Activated CD4-positive, alpha-beta T cell treated with anti-CD3 and anti-CD28 coated beads, Interleukin-10, Interleukin-2, amounts not matched to agents 100 ng/mL and 50 ng/mL, durations not matched to agents 16 hours and 8 hours (primary cell): Measurements from ENCODE around the gene THPO.

Source experiments
- DNase-seq: peaks from one replicate; pipeline ENCODE4 v3.0.0-alpha.2; 2020

The THPO gene

GRCh38 chr3:184361932-184362667 lies 15.9 kb downstream of the THPO start:
- peak; percentile 51 for DNase-seq

DNA sequence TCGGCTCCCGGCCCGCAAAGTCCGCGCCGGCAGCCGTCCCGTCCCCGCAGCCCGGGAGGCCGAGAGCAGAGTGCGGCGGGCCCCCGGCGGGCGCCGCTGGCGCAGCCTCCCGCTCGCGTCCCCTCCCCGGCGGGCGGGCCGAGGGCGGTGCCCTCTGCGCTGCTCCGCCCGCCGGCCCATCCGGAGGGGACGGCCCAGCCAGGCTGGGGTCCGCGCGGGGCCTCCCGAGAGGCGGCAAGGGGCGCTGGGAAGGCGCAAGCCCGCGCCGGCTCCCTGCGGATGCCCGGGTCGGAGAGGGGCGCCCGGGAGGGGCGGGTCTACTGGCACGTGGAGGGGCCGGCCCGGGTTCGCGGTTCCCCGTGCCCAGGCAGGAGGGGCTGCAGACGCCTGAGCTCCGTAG lies 16.5 kb downstream of the THPO start, which contains the start of the genes CLCN2 and POLR2H:
CLCN2 (minus strand) TSS at position 74 of the 400 bp plus-strand sequence. CDS start 126 bp downstream, outside the sequence.
POLR2H (plus strand) TSS at position 179 of the 400 bp plus-strand sequence. CDS start 1,783 bp downstream, outside the sequence.
- peak; percentile 67 for DNase-seq

DNA sequence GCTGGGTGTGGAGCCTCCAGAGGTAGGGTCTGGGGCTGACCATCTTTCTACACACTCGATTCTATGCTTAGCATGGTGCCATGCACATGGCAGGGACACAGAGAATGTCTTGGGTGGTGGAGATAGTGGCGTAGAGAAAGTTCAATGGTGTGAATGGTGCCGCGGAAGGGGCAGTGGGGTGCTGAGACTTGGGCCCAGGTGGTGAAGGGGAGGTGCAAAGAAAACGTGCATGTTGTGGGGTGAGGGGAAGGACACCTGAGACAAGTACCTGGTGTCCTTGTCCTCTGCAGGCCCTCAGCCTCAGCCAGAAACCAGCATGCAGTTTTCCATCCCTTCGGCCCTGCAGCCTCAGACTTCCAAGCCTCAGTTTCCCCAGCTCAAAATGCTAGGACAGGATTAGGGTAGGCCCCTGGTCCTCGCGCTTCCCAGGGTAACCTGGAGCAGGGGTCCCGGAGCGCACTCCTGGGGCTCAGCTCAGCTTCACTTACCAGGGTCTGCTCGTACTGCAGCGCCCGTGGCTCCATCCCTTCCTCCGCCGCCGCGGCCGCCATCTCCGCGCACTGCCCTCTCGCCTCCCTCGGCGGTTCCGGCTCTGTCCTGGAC lies 17.0 kb downstream of the THPO start:
- DNase-seq, result no peak

DNA sequence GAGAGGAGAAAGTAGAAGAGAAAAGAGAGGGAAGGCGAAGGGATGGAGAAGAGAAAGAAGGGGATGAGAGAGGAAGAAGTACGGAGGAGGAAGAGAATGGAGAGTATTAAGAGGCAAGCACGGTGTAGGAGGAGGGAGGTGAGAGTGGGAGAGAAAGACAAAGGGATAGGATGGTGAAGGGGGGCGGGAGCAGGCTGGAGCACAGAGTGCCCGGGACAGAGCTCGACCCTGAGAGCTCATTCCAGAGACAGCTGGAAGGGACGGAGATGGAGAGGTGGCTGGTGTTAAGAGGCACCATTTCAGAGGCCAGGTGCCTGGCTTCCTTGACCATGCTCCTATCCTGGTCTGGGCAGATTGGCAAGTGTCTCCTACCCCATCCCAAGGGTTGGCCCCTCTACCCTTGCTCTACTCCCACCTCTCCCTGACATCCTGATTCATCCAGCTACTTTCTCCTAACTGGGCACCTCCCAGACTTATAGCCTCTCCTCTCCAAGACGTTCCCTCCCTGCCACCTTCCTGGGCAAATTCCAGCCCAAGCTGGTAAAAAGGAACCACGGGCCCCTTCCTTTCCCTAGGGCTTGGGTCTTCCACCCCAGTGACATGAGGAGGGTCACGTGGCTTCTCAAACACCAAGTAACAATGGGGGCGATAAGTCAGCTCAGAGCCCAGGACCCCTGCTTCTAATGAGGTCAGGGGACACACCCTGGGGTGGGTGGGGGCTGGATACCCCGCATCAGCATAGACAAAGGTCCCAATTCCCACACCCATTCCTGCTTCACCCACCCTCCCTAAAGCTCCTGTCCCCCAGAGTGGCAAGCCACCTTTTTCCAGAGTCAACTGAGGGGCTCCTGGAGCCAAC lies 17.7 kb downstream of the THPO start:
- DNase-seq, result no peak

DNA sequence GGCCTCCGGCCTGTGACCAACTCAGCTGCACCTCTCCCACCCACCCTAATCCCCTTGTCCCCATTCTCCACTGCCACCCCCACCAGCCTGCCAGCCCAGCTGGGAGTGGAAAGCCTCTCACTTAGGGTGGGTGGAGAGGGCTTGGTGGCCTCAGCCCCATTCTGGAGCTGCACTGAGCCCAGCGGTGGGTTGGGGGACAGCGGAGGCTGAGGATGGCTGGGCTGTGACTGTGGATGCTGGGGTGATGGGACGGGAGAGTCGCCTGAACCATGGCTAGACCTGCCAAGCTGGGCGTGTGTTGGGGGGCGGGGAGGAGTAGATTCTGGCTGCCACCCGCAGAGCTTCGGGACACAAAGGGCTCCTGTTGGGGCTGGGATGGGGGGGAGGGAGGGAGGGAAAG lies 18.4 kb downstream of the THPO start:
- no peak for DNase-seq

- DNase-seq, result no peak
Measured at GRCh38 chr3:184358921-184359350, 19.1 kb downstream of the THPO start.

DNA sequence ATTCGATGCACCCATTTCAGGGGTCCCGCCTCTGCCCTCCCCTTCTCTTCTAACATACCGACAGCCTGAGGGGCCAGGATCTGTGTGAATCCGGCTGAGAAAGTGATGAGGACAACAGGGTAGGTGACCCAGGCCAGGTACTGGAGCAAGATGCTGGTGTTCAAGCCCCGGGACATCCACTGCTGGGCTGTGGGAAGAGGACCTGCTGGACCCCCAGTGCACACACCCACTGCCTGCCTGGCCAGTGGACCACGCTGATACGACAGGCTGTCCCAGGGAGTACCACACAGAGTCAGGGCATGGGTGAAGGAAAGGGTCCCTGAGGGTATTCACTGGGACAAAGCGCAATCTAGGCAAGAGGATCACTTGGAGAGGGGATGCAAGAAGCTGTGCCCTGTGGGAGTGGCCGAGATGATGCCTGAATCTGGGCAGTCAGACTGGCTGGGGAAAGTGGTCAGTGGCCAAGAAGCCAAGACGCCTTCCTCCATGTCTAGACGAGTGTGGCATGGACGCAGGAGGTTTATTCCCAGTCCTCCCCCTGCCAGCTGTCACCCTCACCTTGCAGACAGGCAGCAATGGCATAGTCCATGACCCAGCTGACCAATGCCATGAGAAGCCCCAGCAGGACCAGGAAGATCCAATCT lies 19.8 kb downstream of the THPO start:
- no peak for DNase-seq

DNA sequence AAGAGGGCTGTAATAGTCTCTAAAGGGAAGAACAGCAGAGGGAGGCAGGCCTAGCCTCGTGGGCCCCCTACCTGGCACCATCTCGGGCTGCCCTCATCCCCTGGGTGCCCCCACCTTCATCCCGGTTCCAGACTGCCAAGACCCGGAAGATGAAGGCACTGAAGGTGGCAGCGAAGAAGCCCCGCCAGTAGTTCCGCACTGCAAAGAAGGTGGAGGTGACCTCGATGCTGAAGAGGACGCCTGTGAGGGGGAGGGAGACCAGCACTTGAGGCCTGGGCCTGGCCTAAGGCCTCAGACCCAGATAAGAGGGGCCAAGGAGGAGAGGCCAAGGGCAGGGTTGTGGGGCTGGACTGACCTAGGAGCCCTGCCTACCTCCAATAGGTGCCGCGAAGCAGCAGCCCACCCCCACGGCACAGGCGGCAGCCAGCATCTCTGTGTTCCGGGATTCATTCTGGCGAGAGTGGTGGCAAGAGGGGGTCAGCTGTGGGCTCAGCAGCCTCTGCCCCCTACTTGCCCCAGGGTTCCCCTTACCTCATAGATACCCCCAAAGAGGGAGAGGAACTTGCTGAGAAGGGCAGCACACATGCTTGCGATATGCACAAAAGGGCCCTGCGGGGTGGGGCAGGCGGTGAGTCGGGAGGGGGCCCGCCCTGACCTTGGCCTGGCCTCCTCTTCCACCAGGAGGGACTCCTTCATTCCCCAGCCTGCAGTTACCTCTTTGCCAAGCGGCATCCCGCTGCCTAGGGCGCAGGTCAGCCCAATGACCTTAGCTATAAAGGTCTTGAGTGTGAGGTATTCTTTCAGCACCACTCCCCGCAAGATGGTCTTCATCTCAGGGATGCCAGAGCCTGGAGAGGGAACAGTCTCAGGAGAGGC lies 20.5 kb downstream of the THPO start:
- no peak for DNase-seq

- no peak for DNase-seq
Measured at GRCh38 chr3:184355261-184356040, 22.6 kb downstream of the THPO start.

GRCh38 chr3:184354754-184355153 lies 23.3 kb downstream of the THPO start:
- DNase-seq, result no peak

GRCh38 chr3:184354121-184354728 lies 23.8 kb downstream of the THPO start:
- peak; percentile 66 for DNase-seq

GRCh38 chr3:184353546-184353941 lies 24.5 kb downstream of the THPO start:
- DNase-seq, result no peak

GRCh38 chr3:184352897-184353545 lies 25.0 kb downstream of the THPO start:
- no peak for DNase-seq

DNA sequence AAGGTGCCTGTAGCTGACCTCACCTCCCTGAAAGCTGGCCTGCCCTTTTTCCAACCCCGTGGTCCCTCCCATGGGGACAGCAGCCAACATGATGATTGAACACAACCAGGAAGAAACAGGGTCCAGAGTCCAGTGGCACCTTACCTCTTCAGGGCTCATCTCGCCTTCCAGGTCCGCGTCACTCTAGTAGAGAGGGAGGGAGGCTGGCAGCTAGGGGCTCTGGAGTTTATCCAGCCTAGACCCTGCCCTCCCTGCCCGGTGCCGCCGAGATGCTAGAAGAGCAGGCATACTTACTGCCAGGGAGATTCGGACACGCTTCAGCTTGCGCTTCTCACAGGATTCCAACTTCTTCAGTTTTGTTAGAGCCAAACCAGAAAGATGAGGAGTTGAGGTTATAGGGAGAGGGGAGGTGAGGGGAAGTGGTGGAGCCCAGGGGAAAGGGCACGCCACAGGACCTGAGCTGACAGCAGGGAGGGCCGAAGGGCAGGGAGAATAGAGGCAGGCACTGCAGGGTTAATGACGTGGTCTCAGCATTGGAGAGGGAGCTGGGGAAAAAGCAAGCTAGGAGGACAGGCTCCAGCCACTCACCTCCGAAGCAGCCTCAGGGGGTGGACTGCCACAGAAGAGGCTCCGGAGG lies 25.7 kb downstream of the THPO start:
- no peak for DNase-seq

DNA sequence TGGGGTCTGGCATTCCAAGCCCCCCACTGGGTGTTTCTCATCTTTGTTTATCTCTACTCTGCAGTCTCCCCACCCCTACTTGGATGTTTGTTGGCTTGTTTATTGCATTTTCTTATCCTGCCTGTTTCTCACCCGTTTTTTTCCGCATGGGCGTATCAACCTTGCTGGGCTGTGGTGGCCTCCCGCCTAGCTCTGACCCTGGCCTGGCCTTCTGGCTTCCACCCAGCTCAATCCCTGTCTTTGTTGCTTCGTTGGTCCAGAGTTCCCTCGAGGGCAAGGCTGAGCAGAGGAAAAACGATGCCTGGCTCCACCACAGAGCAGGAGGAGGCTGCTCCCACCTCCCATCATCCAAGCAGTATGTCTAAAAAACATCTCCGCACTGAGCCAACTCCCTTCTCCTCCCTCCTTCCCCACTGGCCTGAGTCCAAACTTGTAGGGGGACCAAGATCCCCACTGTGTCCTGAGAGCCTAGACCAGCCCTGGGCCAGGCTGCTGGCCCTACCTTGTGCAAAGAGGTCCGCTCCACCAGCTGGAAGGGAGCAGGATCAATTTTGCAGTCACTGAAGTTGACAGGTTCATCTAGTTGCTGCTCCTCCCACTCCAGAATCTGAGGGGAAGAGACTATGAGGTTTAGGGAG lies 26.4 kb downstream of the THPO start:
- no peak for DNase-seq

GRCh38 chr3:184350618-184351017 lies 27.4 kb downstream of the THPO start:
- no peak for DNase-seq

DNA sequence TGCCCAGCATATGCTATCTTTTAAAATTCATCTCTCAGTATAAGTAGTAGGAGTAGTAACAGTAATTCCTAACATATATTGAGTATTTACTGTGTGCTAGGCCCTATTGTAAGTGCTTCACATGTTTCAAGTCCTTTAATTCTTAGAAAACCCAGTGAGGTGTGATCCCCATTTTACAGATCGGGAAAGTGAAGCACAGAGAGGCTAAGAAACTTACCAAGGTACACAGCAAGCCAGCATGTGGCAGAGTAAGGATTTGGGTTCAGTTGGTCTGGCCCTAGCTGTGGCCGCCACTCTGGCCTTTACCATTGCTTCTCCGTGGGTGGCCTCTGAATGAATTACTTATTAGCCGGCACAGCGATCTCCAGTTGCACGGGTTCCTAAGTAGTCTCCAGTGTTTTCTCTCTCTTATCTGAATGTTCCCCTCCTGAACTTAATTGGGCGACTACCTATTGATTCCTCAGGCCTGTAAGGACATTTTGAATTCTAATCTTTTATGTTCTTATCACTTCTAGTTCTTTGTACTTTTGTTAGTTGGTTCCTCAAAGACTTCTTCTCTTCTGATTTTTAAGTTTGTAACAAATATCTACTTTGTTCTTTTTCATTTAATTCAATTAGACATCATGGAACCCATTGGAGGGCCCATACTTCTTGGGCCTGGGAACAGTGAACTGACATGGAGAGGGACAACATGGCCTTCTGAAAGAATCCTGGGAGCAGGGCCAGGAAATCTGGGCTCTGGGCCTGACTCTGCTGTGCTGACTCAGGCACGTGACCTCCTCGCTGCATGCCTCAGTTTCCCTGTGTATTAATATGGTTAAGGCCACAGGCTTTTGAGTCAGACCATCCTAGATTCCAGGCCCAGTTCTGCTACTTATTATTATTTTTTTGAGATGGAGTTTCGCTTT lies 28.2 kb downstream of the THPO start:
- no peak for DNase-seq

GRCh38 chr3:184348057-184348382 lies 30.0 kb downstream of the THPO start:
- DNase-seq, result no peak
